ENCODE measurements around the gene MYO5B. TPM values are rescaled to one million over a fixed set of nuclear protein-coding genes. Genes with fewer than 3 reads are reported as not detected.

The MYO5B gene
- total and polyA plus RNA-seq, 2 of the 4 experiments (the other 2 are of a cell fraction) = 0.24 to 0.54 TPM

GRCh38 chr18:49815927-49816326 lies 379.0 kb downstream of the MYO5B start:
- Histone ChIP-seq H2BK120ac (ENCODE audit: low read depth, low read length) (no peak overlapping the region), H3K18ac (ENCODE audit: low read depth, low read length) (no peak overlapping the region), H2BK5ac (ENCODE audit: low read depth, low read length, poor library complexity, severe bottlenecking) (no peak overlapping the region), H2AFZ (replicated peaks; ENCODE audit: low read length, poor library complexity) (no peak overlapping the region), H2BK20ac (ENCODE audit: low read depth, low read length) (no peak overlapping the region), H2BK15ac (ENCODE audit: low read depth, low read length) (no peak overlapping the region), H3K14ac (replicated peaks; ENCODE audit: low read depth, low read length) (no peak overlapping the region), H3K9me3 (ENCODE audit: control insufficient read depth, insufficient read depth, low read length) (no peaks in the 10 kb centered on the region), H3K23ac (ENCODE audit: low read depth, low read length) (no peak overlapping the region), H3K79me1 (ENCODE audit: low read depth in 1 of 2, low read length in 2 of 2) (peaks cover 29 to 49% of the 10 kb centered on the region in 2 experiments), H3K9ac (ENCODE audit: low read depth, low read length) (no peak overlapping the region), H4K5ac (ENCODE audit: low read depth, low read length) (no peak overlapping the region), H4K91ac (ENCODE audit: insufficient read depth, low read depth, low read length) (no peak overlapping the region), H4K8ac (ENCODE audit: low read depth in 2 of 2, low read length in 2 of 2) (no peak overlapping the region), H3K4me3 (ENCODE audit: insufficient read depth, low read depth, low read length) (no peak overlapping the region), H3K4me2 (ENCODE audit: low read depth, low read length) (no peak overlapping the region), H3K9me1 (ENCODE audit: insufficient read depth, low read length) (peaks cover 2% of the 10 kb centered on the region; the same call in 1 of the 2 replicates), H3K4ac (ENCODE audit: low read depth, low read length) (no peak overlapping the region), H2AK9ac (replicated peaks; ENCODE audit: low read depth, low read length, poor library complexity) (no peak overlapping the region), H3K27ac (ENCODE audit: insufficient read depth, low read length) (no peak overlapping the region), H2AK5ac (ENCODE audit: low read depth, low read length) (no peak overlapping the region), H4K20me1 (ENCODE audit: insufficient read depth, low read length) (no peaks in the 10 kb centered on the region; the same call in 1 of the 2 replicates), H3K36me3 (ENCODE audit: control insufficient read depth, insufficient read depth, low read length) (no peaks in the 10 kb centered on the region), H3K4me1 (ENCODE audit: control insufficient read depth, insufficient read depth, low read length) (peaks cover 11% of the 10 kb centered on the region), H3K56ac (ENCODE audit: extremely low read depth, insufficient read depth, low read length) (no peak overlapping the region), H3K27me3 (ENCODE audit: control insufficient read depth, insufficient read depth, low read length) (no peaks in the 10 kb centered on the region)
- WGBS, 2 experiments (ENCODE audit: extremely low coverage in 2 of 2, insufficient read length in 1 of 2) = no CpG with 5 or more reads among the region's 4 CpGs
- no TSS peak for BruUV-seq (replicated peaks)
- in situ Hi-C loops (cut with MboI; ENCODE audit: low sequenced_read_pairs) (no loop called here), dilution Hi-C loops (cut with HindIII; ENCODE audit: low sequenced_read_pairs, unreplicated experiment) (no loop called here), intact Hi-C loops (cut with micrococcal nuclease) (no loop called here)
- ATAC-seq (ENCODE audit: low read depth) (no peak), DNase-seq (no peak)
- POLR2A ChIA-PET (ENCODE audit: unreplicated experiment) = no interaction called here
- 0 out of 2 replicates have a peak, but pooled peaks have one; percentile 5 for TF ChIP-seq CEBPB (IDR thresholded peaks at IDR 0.05; ENCODE audit: low read depth, low read length)
- TF ChIP-seq ELK1 (IDR thresholded peaks at IDR 0.05; ENCODE audit: borderline replicate concordance, low read depth, low read length) = no peak
- CTCF ChIA-PET = no interaction called here

Measured in IMR-90 (cell line).